NCI-H146 (cell line): ENCODE measurements around the gene PDK2.

Experiments
- DNase-seq: peaks from one replicate; lab custom pipeline; 2025; lab: John Stamatoyannopoulos, UW

Gene PDK2

DNA sequence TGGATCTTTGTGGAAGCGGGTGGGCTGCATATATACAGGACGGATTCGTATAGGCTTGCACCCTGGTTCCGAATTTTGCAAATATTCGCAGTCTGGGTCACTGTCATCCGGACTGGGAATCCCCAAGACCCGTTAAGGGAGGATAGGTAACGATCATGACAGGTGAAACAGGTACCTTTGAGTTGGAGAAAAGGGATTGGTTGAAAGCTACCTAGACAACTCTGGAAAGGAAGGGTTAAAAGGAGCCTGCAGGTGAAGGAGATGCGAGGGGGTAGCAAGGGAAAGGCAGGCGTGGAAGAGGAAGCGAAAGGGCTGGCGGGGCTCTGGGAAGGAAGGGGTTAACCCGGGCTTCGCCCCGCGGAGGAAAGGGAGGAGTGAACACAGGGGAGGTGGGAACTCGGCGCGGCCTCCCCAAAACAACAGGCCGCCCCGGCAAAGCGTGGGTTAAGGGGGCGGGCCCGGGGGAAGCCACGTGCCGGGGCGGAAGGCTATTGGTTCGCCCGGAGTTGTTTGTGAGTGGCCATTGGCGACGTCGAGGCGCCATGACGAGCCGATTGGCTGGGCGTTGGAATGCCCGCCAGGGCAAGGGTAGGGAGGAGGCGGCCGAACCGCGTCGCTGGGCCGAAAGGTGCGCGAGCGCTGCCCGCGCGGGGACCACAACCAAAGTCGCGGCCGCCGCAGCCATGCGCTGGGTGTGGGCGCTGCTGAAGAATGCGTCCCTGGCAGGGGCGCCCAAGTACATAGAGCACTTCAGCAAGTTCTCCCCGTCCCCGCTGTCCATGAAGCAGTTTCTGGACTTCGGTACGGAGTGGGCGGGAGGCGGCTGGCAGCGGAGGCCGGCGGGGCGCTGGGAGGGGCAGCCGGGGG, at the start of gene PDK2:
PDK2 (plus strand) TSS at position 599 of the 867 bp plus-strand sequence; CDS start at position 684, 85 bp downstream.
- DNase-seq = peak; percentile 90

DNA sequence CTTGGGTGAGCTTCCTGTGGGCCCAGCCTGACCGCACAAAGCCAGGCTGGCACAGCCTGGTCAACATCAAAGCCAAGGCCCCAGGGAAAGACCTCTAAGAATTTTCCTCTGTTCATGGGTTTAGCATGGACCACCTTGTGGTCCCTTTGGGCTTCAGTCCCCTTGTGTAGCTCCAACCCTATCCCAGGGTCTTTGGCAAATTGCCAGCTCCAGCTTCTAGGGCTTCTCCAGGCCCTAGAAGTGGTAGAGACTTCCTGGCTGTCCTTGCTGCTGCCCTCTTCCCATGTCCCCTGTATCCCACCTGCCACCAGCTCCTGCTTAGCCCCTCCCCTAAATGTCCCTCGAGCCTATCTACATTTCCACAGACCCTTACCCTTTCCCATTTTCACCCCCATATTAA, 49.0 kb upstream of the PDK2 start:
- DNase-seq = no peak

DNA sequence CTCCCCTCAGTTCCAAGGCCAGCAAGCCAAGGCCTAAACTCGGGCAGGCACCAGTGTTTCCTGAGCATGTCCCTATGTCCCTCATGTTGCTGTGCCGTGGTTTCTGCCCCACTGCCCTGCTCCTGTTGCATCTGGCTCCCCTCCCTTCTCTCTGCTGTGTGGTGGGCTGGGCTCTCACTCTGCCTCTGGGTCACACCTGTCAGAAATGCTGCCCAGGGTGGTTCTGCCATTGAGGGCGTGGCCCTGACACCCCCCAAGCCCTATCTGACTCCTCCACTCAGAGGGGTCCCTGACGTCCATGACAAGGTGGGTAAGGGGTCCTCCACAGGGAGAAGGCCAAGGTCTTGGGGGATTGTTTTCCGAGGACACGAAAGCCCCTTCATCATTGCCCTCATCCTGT, 48.5 kb upstream of the PDK2 start:
- no peak for DNase-seq

DNA sequence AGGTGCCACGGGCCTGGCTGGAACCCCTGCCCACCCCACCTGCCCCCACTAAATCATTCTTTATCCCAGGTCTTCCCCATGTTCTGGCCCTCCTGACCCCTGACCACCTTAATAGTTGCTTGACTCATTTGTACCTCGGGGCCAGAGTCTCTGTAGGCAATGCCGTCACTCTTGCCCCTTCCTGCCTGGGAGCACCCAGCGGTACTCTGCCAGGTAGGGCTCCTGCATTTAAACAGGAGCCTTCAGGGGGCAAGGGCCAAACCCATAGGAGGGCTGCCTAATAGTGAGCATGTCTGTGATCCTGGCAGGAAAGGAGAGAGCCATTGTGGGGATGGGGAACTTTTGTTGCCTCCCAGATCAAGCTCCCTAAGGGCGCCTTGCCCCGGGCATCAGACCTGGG, 48.1 kb upstream of the PDK2 start:
- no peak for DNase-seq

DNA sequence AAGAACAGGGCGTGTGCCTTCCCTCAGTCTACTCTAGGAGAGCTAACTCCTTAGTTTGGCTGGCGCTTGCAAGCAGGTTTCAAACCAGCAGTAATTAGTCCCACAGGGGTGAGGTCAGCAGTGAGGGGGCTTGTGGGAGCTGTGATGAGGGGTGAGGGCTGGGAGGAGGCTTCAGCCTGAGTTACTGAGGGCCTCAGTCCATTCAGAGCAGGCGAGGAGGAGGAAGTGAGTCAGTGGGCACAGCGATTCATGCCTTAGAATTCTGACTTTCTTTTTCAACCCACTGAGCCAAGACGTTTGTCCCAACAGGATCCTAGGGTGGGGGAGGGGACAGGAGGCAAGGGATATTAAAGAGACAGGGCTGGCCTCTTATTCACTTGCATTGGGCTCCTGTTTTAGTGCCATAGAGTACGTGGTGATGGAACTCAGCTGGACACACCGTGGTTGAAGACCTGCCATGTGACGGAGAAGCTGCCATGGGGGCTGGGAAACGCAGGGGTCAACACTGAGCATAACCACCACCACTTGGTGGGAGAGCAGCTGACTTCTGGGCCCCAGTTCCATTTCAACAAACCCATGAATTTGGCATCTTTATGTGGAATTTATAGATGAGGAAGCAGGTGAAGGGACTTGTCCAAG, 47.5 kb upstream of the PDK2 start:
- no peak for DNase-seq

DNA sequence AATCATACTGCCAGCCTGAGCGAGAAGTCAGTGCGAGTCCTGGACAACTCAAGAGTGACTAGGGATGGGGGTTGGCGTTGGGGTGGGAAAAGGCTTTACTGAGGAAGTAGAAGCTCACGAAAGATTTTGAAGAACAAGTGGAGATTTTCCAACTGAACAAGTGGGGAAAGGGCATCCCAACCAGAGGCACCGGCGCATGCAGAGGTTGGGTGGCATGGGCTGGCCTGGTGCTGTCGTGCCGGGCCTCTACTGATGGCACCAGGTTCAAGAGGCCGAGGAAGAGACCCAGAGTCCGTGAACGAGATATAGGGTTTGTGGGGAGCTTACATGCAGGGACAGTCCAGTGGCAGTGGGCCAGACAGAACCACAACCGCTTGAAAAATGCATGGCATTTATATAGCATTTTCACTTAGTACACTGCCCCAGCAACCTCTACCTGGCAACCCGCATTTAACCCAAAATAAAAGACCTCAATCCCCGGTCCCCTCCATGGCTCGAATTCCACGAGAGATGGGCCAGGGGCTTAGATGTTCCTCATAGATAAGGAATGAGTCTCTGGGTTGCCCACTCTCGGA, 46.9 kb upstream of the PDK2 start:
- no peak for DNase-seq

DNA sequence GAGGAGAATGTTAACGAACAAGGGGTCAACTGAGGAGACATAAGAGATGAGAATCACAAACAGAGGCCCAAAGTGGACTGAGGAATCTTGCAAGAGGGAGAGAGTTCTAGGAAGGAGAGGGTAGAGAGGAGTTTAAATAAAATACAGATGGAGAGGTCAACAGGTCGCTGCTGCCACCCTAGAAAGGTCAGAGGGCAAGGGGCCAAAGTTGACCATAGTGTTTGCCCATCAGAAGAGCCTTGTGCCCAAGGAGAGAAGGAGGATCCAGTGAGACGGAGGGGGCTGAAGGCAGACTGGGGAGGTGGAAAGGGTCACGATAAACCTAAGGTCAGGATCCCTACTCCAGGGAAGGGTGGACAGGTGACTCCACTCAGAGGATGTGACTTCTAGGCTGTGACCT, 46.2 kb upstream of the PDK2 start:
- no peak for DNase-seq

DNA sequence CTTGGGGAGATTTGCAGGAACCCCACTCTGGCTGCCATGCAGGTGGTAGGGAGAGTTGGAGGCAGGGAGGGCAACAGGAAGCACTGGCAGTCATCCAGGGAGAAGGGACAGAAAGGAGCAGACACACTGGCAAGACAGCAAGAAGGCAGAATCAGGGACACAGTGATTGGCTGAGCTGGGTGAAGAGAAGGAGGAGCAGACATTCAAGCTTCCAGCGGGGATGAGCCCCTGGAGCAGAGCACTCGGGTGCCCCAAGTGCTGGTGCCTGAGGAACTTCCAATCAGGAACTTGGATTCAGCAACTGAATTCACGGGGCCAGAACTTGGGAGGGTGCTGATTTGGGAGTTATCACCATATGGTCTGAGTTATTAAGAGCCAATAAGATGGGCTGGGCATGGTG, 45.5 kb upstream of the PDK2 start:
- DNase-seq = no peak

DNA sequence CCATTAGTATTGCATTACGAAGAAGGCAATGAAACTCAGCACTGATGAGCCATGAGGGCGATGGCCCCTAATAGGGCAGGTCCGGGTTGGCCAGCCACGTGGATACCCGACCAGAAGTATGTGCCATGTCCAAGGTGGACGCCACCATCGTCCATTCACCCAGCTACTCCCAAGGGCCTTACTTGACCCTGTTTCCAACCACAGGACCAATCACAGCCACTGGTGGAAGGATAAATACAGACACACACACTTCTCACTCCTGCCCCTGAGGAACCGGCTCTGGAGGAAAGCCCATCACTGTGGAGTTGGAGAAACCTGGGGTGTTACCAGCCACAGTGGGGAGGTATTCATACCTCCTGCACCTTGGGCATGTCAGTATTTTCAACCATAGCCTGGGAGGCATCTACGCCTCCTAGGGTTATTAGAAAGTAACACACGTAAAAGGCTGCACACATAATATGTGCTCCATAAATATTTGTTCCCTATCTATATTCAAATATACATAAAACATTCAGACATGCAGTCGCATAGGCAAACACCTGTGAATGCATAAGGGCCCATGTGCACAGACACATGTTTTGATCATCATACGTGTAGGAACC, 44.6 kb upstream of the PDK2 start:
- no peak for DNase-seq

DNA sequence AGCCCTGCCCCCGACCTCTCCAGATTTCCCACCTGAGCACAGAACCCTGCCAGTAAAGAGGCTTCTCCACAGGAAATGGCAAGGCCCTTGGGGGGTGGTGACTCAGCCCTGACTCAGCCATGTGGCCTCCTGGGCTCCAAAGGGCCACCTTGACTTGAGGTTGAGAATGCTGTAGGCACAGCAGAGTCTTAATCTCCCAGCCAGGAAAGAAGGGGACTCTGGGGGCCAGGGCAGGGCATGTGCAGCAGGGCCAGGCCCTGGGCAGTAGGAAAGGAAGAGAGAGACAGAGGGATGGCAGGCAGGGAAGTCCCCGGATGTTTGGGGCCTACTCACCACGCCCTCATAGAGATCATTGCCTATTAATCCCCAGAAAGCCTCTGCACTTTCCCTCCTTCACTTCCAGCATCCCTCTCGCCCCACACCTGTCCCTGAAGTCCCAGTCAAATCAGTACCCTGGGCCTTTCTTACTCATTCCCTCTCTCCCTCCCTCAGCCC, 44.0 kb upstream of the PDK2 start:
- DNase-seq = no peak

DNA sequence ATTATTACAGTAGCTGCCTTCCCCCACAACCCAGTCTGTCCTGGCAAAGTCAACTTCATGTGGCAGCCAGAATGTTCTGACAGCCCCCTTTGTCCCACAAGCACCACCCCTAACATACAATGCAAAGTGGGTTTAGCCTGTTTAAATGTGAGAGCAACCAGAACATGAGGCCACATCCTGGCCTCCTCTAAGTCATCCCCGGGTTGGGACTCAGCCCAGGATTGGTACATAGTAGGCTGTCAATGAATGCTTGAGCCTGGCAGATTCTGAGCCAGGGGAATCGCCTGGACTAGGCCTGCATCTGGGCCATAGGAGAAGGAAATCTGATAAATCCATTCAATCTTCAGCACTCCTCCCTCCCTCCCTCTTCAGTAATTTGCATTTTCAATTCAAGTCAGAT, 43.5 kb upstream of the PDK2 start:
- no peak for DNase-seq

DNA sequence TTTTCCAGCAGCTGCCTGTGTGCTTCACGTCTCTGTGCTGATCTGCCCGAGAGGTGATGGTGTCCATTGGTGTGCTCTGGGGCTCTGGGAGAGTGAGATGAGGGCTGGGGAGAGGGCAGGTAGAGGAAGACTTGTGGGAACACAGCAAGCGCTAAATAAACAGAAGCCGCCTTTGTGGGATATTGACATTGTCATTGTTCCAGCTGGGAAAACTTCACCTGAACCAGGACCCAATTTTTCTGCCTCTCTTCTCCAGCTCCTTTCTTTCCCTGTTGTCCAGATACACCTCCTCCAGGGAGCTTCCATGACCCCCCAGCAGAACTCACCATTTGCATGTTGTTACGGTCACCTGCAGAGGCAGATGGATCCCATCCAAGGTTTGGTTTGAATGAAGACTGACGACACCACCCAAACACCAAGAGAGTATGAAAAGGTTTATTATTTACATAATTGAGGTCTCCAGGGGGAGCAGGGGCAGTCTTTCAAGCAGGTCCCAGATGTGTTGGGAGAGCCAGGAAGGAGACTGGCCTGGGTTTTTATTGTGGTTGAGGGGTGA, 42.8 kb upstream of the PDK2 start:
- DNase-seq = peak; percentile 91

DNA sequence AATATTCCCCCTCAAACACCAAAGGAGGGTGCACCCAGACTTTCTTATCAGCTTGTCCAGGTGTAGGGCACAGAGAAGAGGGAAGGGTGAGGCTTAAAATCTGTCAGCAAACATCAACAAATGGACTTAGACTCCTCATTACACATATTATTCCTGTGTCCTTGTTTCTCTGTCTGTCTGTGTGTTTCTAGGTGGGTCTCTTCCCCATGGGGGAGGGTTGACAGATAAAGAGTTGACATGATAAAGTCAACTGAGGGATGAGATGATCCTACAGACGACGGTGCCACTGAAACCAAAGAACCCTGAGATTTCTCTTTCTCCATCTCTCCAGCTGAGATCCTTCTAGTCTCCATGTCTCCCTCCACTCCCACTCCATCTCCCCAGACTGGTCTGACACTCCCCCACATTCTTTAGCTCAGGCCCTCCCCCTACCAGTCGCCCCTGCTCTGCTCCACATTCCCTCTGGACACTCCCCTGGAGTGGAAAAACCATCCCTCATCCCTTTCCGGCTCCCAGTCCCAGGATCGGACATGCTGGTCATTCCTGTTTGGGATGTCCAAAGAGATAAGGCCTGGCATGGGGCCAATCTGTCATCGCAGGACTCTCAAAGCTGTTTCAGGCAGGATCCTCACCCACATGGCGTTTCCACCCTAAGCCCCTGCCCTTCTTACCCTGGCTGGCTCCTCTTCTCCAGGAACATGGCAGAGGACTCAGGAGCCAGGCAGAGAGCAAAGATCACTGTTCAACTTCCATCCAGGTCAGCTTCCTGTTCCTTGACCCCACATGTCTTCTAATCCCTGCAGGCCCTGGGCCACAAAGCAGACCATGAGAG, 42.1 kb upstream of the PDK2 start:
- peak; percentile 8 for DNase-seq

DNA sequence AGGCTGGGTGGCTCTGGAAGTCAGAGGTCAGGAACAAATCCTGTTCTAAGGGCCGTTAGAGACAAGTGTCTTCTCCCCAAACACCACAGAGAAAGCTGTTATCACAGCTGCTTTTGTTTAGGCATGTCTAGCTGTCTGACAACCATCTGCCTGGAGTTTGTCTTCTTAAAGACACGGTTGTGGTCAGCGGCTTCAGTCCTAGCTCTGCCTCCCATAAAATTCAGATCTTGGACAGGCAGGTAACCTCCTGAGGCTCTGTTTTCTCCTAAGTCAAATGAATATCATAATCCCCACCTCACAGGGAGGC, 41.5 kb upstream of the PDK2 start:
- DNase-seq = no peak

DNA sequence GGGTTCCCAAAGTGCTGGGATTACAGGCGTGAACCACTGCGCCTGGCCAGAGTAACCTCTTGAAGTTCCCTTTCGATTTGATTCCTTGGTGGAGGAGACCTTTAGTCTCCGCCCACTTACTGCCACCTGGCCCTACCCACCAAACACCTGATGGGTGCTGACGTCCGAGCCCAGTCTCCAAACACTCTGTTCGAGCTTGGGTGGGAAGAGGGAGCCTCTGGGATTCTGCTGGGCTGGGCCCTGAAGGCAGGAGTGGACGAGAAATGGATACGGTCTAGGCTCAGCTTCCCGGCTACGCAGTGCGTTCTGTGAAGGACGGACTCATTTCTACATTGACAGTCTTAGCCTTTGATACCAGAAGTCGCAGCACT, 40.1 kb upstream of the PDK2 start:
- DNase-seq = peak; percentile 88

DNA sequence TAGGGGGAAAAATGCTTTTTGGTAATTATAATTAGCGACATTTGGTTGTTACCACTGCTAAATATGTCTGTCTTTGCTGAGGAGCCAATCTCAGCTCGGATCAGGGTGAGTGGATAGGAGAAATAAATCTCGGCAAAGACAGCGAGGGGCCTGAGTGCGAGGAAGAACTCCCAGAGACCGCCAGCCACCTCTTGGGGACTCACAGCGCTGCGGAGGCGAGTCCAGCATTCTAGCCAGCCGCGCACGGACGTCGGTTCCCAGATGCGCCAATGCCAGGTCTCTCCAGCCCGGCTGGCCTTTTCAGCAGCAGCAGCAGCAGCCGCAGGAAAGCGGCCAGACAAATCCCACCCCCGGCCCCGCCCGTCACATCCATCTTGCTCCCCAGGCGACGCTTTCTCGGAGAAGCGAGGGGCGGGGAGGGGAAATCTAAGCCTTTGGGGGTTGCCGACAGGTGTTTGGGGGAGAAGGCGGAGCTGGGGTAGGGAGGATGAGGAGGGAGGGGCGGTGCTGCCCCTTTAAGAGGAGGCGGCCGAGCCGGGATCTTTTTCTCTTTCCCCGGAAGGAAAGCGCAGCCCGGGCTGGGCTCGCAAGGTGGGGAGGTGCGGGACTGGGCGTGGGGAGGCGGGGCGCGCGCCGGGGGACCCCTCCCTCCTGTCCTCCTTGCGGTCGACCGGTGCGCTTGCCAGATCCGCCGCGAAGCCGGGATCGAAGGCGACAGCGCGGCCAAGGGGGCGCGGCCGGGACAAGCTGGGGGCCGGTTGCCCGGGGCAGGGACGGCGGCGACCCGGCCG, 39.5 kb upstream of the PDK2 start, which contains the start of gene ITGA3:
ITGA3 (plus strand) TSS at position 685 of the 791 bp plus-strand sequence. CDS start 330 bp downstream, outside the sequence.
- DNase-seq = peak; percentile 95

DNA sequence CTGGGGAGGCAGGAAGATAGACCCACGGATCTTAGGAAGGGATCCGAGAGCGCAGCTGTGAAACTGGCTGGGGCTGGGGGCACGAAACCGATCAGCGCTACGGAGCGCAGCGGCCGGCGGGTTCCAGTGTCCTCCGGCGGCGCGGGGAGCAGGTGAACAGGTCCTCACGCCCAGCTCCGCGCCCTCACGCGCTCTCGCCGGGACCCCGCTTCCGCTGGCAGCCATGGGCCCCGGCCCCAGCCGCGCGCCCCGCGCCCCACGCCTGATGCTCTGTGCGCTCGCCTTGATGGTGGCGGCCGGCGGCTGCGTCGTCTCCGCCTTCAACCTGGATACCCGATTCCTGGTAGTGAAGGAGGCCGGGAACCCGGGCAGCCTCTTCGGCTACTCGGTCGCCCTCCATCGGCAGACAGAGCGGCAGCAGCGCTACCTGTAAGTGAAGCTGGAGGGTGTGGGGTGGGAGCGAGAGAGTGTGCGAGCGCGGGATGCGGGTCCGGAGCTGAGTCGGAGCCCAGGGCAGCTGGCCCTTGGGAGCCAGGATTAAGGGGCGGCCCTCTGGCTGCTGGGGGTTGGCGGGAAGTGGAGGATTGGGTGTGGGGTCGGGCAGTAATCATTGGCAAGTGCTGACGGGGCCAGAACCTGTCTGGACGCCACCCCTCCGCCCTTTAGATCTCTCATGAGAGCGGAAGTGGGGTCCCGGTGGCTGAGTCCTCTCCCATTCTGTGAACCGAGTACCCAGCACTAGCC, 38.8 kb upstream of the PDK2 start:
- peak; percentile 83 for DNase-seq

DNA sequence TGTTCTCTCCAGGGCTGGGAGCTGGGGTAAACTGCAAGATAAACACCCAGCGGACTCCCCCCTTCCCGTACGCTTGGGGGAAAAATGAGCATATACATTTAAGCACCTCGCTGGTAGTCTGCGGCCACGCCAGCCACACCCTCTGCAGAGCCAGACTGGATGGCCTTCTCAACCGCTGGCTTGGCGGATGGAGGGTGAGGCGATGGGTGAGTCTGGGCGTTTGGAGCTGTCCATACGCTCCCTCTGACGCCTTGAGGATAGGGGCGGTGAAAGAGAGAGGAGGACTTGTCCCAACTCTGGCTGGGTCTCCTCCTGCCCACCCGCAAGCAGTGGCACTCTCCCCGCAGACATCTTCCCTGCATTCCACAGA, 38.2 kb upstream of the PDK2 start:
- DNase-seq = no peak

DNA sequence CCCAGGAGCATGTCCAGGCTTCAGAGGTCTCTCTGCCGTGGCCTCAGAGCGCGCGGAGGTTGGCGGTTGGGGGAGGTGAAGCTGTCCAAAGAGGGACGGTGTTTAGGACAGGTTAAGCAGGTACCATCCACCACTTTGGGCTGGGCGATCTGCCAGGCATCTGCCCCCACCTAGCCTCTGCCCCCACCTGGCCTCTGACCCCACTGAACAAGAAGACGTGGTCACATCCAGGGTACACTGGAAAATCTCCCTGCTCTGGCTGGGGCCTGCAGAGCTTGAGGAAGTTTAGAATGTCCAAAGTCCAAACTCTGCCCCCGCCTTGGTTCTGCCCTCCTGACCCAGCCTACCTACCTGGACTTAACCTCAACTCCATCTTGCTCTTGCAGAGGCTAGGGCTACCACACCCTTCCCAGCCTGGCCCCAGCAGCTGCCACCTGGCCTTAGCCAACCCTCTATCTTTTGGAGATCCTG, 37.6 kb upstream of the PDK2 start:
- DNase-seq = no peak
